HG02884 (cell line): ENCODE measurements around the gene CSNK1E.

Experiments
- ATAC-seq: cut with Tn5 transposase; IDR thresholded peaks from one replicate; pipeline ENCODE4 v1.9.1; 2021; ENCODE audit warnings: mild to moderate bottlenecking, moderate library complexity; ENCODE audit not compliant: unreplicated experiment

The CSNK1E gene

GRCh38 chr22:38335077-38335476 is 17.8 kb upstream of the CSNK1E start:
- no peak for ATAC-seq

GRCh38 chr22:38327805-38328204 is 10.6 kb upstream of the CSNK1E start:
- no peak for ATAC-seq

- ATAC-seq = no peak
These were observed 10.2 kb upstream of the CSNK1E start for GRCh38 chr22:38327396-38327795.

GRCh38 chr22:38325587-38325986 is 8.4 kb upstream of the CSNK1E start:
- no peak for ATAC-seq

GRCh38 chr22:38320605-38321402 is 3.6 kb upstream of the CSNK1E start:
- ATAC-seq = no peak

GRCh38 chr22:38318792-38319773 is 1.9 kb upstream of the CSNK1E start:
- ATAC-seq = no peak

GRCh38 chr22:38317995-38318715 is 922 bp upstream of the CSNK1E start:
- ATAC-seq = no peak

- ATAC-seq = no peak
These were observed 690 bp downstream of the CSNK1E start for GRCh38 chr22:38316364-38317121.

- no peak for ATAC-seq
These were observed 1.3 kb downstream of the CSNK1E start for GRCh38 chr22:38315823-38316363.

GRCh38 chr22:38314933-38315822 is 2.1 kb downstream of the CSNK1E start:
- ATAC-seq = no peak

GRCh38 chr22:38314051-38314932 is 2.9 kb downstream of the CSNK1E start:
- no peak for ATAC-seq

- ATAC-seq = no peak
These were observed 3.8 kb downstream of the CSNK1E start for GRCh38 chr22:38313384-38313955.

- ATAC-seq = no peak
These were observed 4.9 kb downstream of the CSNK1E start for GRCh38 chr22:38312261-38312800.

- no peak for ATAC-seq
These were observed 6.0 kb downstream of the CSNK1E start for GRCh38 chr22:38311323-38311620.

GRCh38 chr22:38310518-38311322 is 6.5 kb downstream of the CSNK1E start:
- ATAC-seq = no peak

- no peak for ATAC-seq
These were observed 7.4 kb downstream of the CSNK1E start for GRCh38 chr22:38309614-38310517.
